ENCODE measurements around the gene SEC14L5. TPM values are rescaled to one million over a fixed set of nuclear protein-coding genes. Genes with fewer than 3 reads are reported as not detected.

SEC14L5 gene
- total and polyA plus RNA-seq, 2 experiments from 2014 or later: 2.6 to 5.9 TPM

- Mint-ChIP-seq H3K36me3 (ENCODE audit: low read depth) (no peaks in the 10 kb centered on the region; the same call in 2 of the 3 replicates), H3K27ac (no peak overlapping the region), H3K4me3 (no peak overlapping the region), H3K4me1 (no peaks in the 10 kb centered on the region), H3K27me3 (ENCODE audit: insufficient read depth, low read depth, poor library complexity) (peaks cover 5% of the 10 kb centered on the region), H3K9me3 (no peaks in the 10 kb centered on the region; the same call in 2 of the 3 replicates)
- H3K79me2 ChIP-seq (replicated peaks; ENCODE audit: insufficient read depth): no peaks in the 10 kb centered on the region
- peak; percentile 41 for DNase-seq (ENCODE audit: low spot score)
- peak; percentile 76 for ATAC-seq
- H3F3A ChIP-seq (replicated peaks; ENCODE audit: low read depth): no peaks in the 10 kb centered on the region
- H3K4me2 ChIP-seq: no peak overlapping the region
- H3K36me3 ChIP-seq (ENCODE audit: insufficient read depth): no peaks in the 10 kb centered on the region
- H3K9me2 ChIP-seq (ENCODE audit: insufficient read depth): no peaks in the 10 kb centered on the region
- no peak overlapping the region for H2AFZ ChIP-seq
- peak in 1 of 2 experiments; percentile 54; a peak in 2 of 4 replicates for TF ChIP-seq CTCF (conservative IDR thresholded peaks at IDR 0.05; ENCODE audit: low read depth in 2 of 2)
- no peak for TF ChIP-seq STAT1 (IDR thresholded peaks at IDR 0.05; ENCODE audit: unreplicated experiment)
- H3K27ac ChIP-seq (ENCODE audit: low read depth): no peak overlapping the region
- no peaks in the 10 kb centered on the region for H4K20me1 ChIP-seq (replicated peaks; ENCODE audit: insufficient read depth)
- H3K4me3 ChIP-seq: no peak overlapping the region
- H3K27me3 ChIP-seq (ENCODE audit: insufficient read depth): no peaks in the 10 kb centered on the region
- H3K4me1 ChIP-seq (ENCODE audit: insufficient read depth): no peaks in the 10 kb centered on the region
These were observed 52.6 kb downstream of the SEC14L5 start for GRCh38 chr16:5010576-5011329.

GRCh38 chr16:5011637-5012036, 53.5 kb downstream of the SEC14L5 start:
- Mint-ChIP-seq H3K4me3 (no peak overlapping the region), H3K27ac (no peak overlapping the region), H3K27me3 (ENCODE audit: insufficient read depth, low read depth, poor library complexity) (peaks cover 5% of the 10 kb centered on the region), H3K9me3 (no peaks in the 10 kb centered on the region; the same call in 2 of the 3 replicates), H3K36me3 (ENCODE audit: low read depth) (no peaks in the 10 kb centered on the region; the same call in 2 of the 3 replicates), H3K4me1 (no peaks in the 10 kb centered on the region)
- H3K9me2 ChIP-seq (ENCODE audit: insufficient read depth): no peaks in the 10 kb centered on the region
- H3K4me3 ChIP-seq: no peak overlapping the region
- no peaks in the 10 kb centered on the region for H3K79me2 ChIP-seq (replicated peaks; ENCODE audit: insufficient read depth)
- no peak overlapping the region for H2AFZ ChIP-seq
- H3K4me2 ChIP-seq: no peak overlapping the region
- no peaks in the 10 kb centered on the region for H4K20me1 ChIP-seq (replicated peaks; ENCODE audit: insufficient read depth)
- no peaks in the 10 kb centered on the region for H3F3A ChIP-seq (replicated peaks; ENCODE audit: low read depth)
- H3K27ac ChIP-seq (ENCODE audit: low read depth): no peak overlapping the region
- no peaks in the 10 kb centered on the region for H3K27me3 ChIP-seq (ENCODE audit: insufficient read depth)
- DNase-seq (ENCODE audit: low spot score) (no peak), ATAC-seq (no peak)
- H3K36me3 ChIP-seq (ENCODE audit: insufficient read depth): no peaks in the 10 kb centered on the region
- H3K4me1 ChIP-seq (ENCODE audit: insufficient read depth): no peaks in the 10 kb centered on the region
- TF ChIP-seq, protein P1, sequence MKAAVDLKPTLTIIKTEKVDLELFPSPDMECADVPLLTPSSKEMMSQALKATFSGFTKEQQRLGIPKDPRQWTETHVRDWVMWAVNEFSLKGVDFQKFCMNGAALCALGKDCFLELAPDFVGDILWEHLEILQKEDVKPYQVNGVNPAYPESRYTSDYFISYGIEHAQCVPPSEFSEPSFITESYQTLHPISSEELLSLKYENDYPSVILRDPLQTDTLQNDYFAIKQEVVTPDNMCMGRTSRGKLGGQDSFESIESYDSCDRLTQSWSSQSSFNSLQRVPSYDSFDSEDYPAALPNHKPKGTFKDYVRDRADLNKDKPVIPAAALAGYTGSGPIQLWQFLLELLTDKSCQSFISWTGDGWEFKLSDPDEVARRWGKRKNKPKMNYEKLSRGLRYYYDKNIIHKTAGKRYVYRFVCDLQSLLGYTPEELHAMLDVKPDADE (IDR thresholded peaks at IDR 0.05): no peak
- TF ChIP-seq NANOG (IDR thresholded peaks at IDR 0.05; ENCODE audit: borderline replicate concordance) (no peak), EZH2phosphoT487 (IDR thresholded peaks at IDR 0.05; ENCODE audit: unreplicated experiment) (no peak)

DNA sequence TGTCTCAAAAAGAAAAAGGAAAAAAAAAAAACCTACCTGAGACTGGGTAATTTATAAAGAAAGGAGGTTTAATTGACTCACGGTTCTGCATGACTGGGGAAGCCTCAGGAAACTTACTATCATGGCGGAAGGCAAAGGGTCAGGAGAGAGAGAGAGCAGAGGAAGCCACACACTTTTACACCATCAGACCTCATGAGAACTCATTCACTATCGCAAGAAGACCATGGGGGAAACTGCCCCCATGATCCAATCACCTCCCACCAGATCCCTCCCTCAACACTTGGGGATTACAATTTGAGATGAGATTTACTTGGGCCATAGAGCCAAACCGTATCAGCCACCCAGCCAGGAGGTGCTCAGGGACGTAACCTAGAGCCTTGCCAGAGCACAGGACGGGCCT, 54.8 kb downstream of the SEC14L5 start:
- Histone ChIP-seq H3K4me1 (ENCODE audit: insufficient read depth) (no peaks in the 10 kb centered on the region), H3K27me3 (ENCODE audit: insufficient read depth) (no peaks in the 10 kb centered on the region), H3K79me2 (replicated peaks; ENCODE audit: insufficient read depth) (no peaks in the 10 kb centered on the region), H3K27ac (ENCODE audit: low read depth) (no peak overlapping the region), H3K4me3 (no peak overlapping the region), H3K9me2 (ENCODE audit: insufficient read depth) (no peaks in the 10 kb centered on the region), H2AFZ (no peak overlapping the region), H3K4me2 (no peak overlapping the region), H3K36me3 (ENCODE audit: insufficient read depth) (no peaks in the 10 kb centered on the region), H4K20me1 (replicated peaks; ENCODE audit: insufficient read depth) (no peaks in the 10 kb centered on the region), H3F3A (replicated peaks; ENCODE audit: low read depth) (no peaks in the 10 kb centered on the region)
- ATAC-seq: no peak
- H3K27ac Mint-ChIP-seq: no peak overlapping the region
- no peak for DNase-seq (ENCODE audit: low spot score)
- H3K4me3 Mint-ChIP-seq: no peak overlapping the region
- no peaks in the 10 kb centered on the region for H3K4me1 Mint-ChIP-seq
- H3K9me3 Mint-ChIP-seq: no peaks in the 10 kb centered on the region; the same call in 2 of the 3 replicates
- H3K36me3 Mint-ChIP-seq (ENCODE audit: low read depth): no peaks in the 10 kb centered on the region; the same call in 2 of the 3 replicates
- H3K27me3 Mint-ChIP-seq (ENCODE audit: insufficient read depth, low read depth, poor library complexity): peaks cover 5% of the 10 kb centered on the region
- TF ChIP-seq POLR2AphosphoS5 (IDR thresholded peaks at IDR 0.05; ENCODE audit: low read depth) (no peak), CTCF (conservative IDR thresholded peaks at IDR 0.05; ENCODE audit: low read depth in 2 of 2) (no peak), EZH2 (IDR thresholded peaks at IDR 0.05; ENCODE audit: low read depth, unreplicated experiment) (no peak), STAT1 (IDR thresholded peaks at IDR 0.05; ENCODE audit: unreplicated experiment) (no peak), ZNF114 (CRISPR knock-in tag; IDR thresholded peaks at IDR 0.05) (no peak), NANOG (IDR thresholded peaks at IDR 0.05; ENCODE audit: borderline replicate concordance) (no peak)
- TF ChIP-seq, protein P1 (IDR thresholded peaks at IDR 0.05): no peak
